IgD-negative memory B cell (primary cell): Measurements from ENCODE around the gene COX7B. TPM values are rescaled to one million over a fixed set of nuclear protein-coding genes. Genes with fewer than 3 reads are reported as not detected.
"Not testable (repeated sequence)": the region's sequence is repeated elsewhere in the genome, so short reads cannot be mapped to it uniquely, and the experiment has no call there.

Experiments used
- H3K27ac Mint-ChIP-seq, 3 donors: one replicate each; pipeline ENCODE4 v1.8.0; 2020 to 2022; ENCODE audit warnings: mild to moderate bottlenecking in 3 of 3, mixed read lengths in 3 of 3, moderate library complexity in 1 of 3
- H3K27me3 Mint-ChIP-seq: one replicate; pipeline ENCODE4 v1.8.0; 2021; ENCODE audit warnings: mixed read lengths
- H3K36me3 Mint-ChIP-seq: one replicate; pipeline ENCODE4 v1.8.0; 2020; ENCODE audit warnings: mild to moderate bottlenecking, mixed read lengths
- H3K4me1 Mint-ChIP-seq, 3 donors: one replicate each; pipeline ENCODE4 v1.8.0; 2020 to 2022; ENCODE audit warnings: mixed read lengths in 3 of 3, mild to moderate bottlenecking in 1 of 3
- H3K4me3 Mint-ChIP-seq, 4 donors: one replicate each; pipeline ENCODE4 v1.8.0; 2020 to 2022; ENCODE audit warnings: mild to moderate bottlenecking in 4 of 4, mixed read lengths in 4 of 4, moderate library complexity in 3 of 4
- H3K9me3 Mint-ChIP-seq, 3 donors: one replicate each; pipeline ENCODE4 v1.8.0; 2020 to 2021; ENCODE audit warnings: mixed read lengths in 3 of 3, mild to moderate bottlenecking in 1 of 3
- polyA plus RNA-seq: library from polyadenylated mRNA; unstranded; fragments of 300-500 nt; fragmentation: Illumina TruSeq; gene quantifications from one replicate; pipeline ENCODE4 v1.2.3, GENCODE V29; 2021

Gene COX7B
- polyA plus RNA-seq, 1 donor from 2014 or later: 326 TPM

- peaks cover 0 to 2% (median 0%) of the 10 kb centered on the region in 3 donors for H3K9me3 Mint-ChIP-seq
- H3K4me3 Mint-ChIP-seq: no peak overlapping the region
- peaks cover 4 to 7% (median 4%) of the 10 kb centered on the region in 3 donors for H3K4me1 Mint-ChIP-seq
- H3K27me3 Mint-ChIP-seq: no peaks in the 10 kb centered on the region
- H3K27ac Mint-ChIP-seq: no peak overlapping the region
- H3K36me3 Mint-ChIP-seq: peaks cover 1% of the 10 kb centered on the region
These were observed 25.1 kb downstream of the COX7B start for GRCh38 chrX:77924320-77924859.

DNA sequence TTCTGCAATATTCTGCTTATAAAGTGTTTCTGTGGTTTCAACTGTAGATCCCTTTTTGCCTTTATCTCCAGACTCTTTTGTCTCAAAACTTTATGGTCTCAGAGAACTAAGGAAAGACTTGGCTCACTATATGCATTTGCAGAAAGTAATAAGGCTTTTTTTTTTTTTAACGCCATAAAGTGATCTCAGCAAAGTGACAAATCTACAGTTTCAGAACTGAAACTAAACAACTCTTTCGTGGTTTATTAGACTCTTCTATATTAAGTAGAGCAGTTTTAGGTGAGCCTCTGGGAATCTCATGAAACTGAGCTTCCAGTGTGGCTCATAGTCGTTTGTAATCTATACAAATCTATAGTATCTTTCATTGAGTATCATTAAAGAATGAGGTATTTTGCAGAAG, 26.5 kb downstream of the COX7B start:
- Mint-ChIP-seq H3K27ac (no peak overlapping the region), H3K36me3 (peaks cover 1% of the 10 kb centered on the region), H3K27me3 (no peaks in the 10 kb centered on the region), H3K4me3 (no peak overlapping the region), H3K9me3 (no peaks in the 10 kb centered on the region), H3K4me1 (peaks cover 3 to 4% (median 4%) of the 10 kb centered on the region in 3 donors)

DNA sequence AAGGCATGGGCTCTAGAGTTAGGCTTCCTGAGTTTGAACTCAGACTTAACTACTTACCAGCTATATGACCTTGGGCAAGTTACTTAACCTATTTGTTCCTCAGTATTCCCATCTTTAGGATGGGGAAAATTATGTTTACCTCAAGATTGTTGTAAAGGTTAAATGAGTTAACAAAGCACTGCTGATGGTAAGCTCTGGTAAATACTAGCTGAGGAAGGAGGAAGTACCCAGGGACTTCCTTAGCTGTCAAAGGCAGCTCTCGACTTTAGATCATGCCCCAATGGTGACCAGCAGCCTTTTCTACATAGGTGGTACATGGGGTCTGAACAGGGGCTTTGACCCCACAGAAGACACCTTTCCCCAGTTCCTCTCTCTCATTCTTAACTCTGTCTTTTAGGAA, 31.3 kb downstream of the COX7B start:
- no peaks in the 10 kb centered on the region for H3K27me3 Mint-ChIP-seq
- peaks cover 1% of the 10 kb centered on the region for H3K36me3 Mint-ChIP-seq
- H3K27ac Mint-ChIP-seq: no peak overlapping the region
- H3K9me3 Mint-ChIP-seq: no peaks in the 10 kb centered on the region
- peaks cover 0 to 4% (median 0%) of the 10 kb centered on the region in 3 donors for H3K4me1 Mint-ChIP-seq
- H3K4me3 Mint-ChIP-seq: no peak overlapping the region

DNA sequence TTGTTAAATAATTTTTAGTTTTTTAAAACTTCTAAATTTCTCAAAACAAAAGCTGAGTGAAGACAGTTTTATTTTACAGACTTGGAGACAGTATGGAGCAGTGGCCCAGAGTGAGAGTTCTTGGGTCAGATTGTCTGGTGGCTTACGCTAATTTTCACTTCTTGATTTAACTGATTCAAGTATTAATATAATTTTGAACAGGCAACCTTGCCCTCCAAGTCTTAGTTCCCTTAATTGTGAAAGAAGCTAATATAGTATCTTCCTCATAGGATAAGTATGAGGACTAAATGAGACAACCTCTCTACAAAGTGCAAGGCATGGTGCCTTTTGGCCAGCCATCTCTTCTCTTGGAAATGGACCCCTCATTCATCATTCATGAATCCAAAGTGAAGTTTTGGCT, 36.6 kb downstream of the COX7B start:
- Mint-ChIP-seq H3K27me3 (no peaks in the 10 kb centered on the region), H3K4me1 (no peaks in the 10 kb centered on the region), H3K36me3 (no peaks in the 10 kb centered on the region), H3K27ac (no peak overlapping the region), H3K9me3 (no peaks in the 10 kb centered on the region), H3K4me3 (no peak overlapping the region)

- Mint-ChIP-seq H3K27me3 (no peaks in the 10 kb centered on the region), H3K9me3 (no peaks in the 10 kb centered on the region), H3K4me3 (no peak overlapping the region), H3K4me1 (no peaks in the 10 kb centered on the region), H3K36me3 (no peaks in the 10 kb centered on the region), H3K27ac (no peak overlapping the region)
These were observed 37.0 kb downstream of the COX7B start for GRCh38 chrX:77936299-77936698.

DNA sequence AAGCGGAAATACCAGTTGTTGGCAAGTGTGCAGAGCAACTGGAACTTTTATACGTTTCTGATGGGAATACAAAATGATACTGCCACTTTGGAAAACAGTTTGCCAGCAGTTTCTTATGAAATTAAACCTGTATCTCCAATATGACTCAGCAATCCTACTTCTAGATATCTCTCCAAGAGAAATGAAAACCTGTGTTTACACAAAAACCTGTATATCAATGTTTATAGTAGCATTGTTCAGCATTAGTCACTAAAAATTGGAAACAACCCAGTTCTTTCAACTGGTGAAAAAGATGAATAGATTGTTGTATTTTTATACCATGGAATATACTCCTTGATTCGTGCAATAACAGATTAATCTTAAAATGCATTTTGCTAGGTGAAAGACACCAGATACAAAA, 38.0 kb downstream of the COX7B start:
- Mint-ChIP-seq H3K9me3 (no peaks in the 10 kb centered on the region), H3K36me3 (no peaks in the 10 kb centered on the region), H3K27ac (no peak overlapping the region), H3K27me3 (no peaks in the 10 kb centered on the region), H3K4me1 (peaks cover 0 to 3% (median 1%) of the 10 kb centered on the region in 3 donors), H3K4me3 (no peak overlapping the region)

DNA sequence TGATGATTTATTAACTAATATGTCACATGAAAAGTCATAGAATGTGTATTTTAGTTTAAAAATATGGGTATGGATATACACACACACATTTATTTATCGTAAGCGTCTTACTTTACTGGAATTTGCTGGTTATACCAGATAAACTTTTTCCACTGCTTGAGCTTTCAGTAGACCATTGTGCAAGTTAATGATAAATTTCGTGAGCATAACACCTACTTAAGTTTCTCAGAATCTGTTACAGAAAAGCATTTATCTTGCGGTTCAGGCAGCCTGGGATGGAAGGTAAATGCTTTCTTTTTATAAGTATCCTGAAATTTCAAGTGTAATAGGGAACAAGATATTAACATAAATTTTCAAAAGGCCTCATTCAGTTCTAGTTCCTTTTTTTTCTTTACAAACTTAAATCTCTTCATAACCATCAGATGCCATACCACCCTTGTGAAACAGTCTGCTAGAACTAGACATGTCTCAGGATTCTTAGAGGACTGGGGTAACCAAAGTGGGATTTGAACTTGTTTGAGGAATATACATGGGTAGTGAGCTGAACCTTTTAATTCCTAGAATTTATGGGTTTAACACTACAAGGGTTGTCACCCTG, 38.9 kb downstream of the COX7B start:
- Mint-ChIP-seq H3K4me3 (no peak overlapping the region), H3K9me3 (no peaks in the 10 kb centered on the region), H3K27ac (no peak overlapping the region), H3K4me1 (peaks cover 3 to 5% (median 4%) of the 10 kb centered on the region in 3 donors), H3K27me3 (no peaks in the 10 kb centered on the region), H3K36me3 (no peaks in the 10 kb centered on the region)

DNA sequence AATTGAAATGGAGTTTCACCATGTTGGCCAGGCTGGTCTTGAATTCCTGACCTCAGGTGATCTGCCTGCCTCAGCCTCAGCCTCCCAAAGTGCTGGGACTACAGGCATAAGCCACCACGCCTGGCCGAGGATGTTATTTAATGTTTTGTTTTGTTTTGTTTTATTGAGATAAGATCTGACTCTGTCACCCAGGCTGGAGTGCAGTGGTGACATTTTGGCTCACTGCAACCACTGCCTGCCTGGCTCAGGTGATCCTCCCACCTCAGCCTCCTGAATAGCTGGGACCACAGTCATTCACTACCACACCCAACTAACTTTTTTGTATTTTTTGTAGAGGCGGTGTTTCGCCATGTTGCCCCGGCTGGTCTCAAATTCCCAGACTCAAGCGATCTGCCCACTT, 45.8 kb downstream of the COX7B start:
- H3K9me3 Mint-ChIP-seq, H3K36me3 Mint-ChIP-seq, H3K4me1 Mint-ChIP-seq, H3K27me3 Mint-ChIP-seq, H3K4me3 Mint-ChIP-seq, H3K27ac Mint-ChIP-seq: not testable (repeated sequence)

DNA sequence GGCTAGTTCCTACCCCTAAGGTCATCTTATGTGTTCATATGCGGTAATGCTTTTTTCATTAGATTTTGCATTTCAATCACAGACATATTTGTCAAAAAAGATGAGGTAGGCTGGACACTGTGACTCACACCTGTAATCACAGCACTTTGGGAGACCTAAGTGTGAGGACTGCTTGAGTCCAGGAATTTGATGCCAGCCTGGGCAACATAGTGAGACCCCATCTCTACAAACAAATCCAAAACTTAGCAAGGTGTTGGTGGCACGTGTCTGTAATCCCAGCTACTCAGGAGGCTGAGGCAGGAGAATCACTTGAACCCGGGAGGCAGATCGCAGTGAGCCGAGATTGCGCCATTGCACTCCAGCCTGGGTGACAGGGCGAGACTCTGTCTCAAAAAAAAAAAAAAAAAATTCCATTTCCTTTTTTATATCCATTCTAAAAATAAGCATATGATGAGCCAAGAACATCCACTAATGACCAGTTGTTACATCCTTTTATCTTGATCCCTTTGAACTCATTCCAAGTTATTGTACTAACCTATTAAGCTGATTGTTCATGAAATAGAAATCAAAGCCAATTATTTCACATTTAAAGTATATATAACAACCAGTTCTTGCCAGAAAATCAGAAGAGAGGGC, 46.8 kb downstream of the COX7B start:
- no peak overlapping the region for H3K27ac Mint-ChIP-seq
- no peak overlapping the region for H3K4me3 Mint-ChIP-seq
- H3K4me1 Mint-ChIP-seq: peaks cover 5 to 7% (median 6%) of the 10 kb centered on the region in 3 donors
- H3K36me3 Mint-ChIP-seq: peaks cover 2% of the 10 kb centered on the region
- no peaks in the 10 kb centered on the region for H3K9me3 Mint-ChIP-seq
- H3K27me3 Mint-ChIP-seq: no peaks in the 10 kb centered on the region

DNA sequence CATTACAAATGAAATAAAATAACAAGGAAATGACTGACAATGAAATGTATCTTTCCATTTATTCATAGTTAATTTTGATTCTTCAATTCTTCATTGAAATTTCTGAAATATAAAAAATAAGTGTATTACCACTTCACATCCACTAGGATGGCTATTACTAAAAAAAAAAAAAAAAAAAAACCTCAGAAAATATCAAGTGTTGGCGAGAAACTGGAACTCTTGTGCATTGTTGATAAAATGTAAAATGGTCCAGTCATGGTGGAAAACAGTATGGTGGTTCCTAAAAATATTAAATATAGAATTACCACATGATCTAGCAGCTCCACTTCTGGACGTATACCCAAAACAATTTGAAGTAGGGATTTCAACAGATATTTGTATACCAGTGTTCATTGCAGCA, 47.3 kb downstream of the COX7B start:
- H3K4me1 Mint-ChIP-seq: peaks cover 6 to 7% (median 7%) of the 10 kb centered on the region in 3 donors
- H3K36me3 Mint-ChIP-seq: peaks cover 2% of the 10 kb centered on the region
- no peaks in the 10 kb centered on the region for H3K9me3 Mint-ChIP-seq
- no peak overlapping the region for H3K27ac Mint-ChIP-seq
- no peak overlapping the region for H3K4me3 Mint-ChIP-seq
- no peaks in the 10 kb centered on the region for H3K27me3 Mint-ChIP-seq

DNA sequence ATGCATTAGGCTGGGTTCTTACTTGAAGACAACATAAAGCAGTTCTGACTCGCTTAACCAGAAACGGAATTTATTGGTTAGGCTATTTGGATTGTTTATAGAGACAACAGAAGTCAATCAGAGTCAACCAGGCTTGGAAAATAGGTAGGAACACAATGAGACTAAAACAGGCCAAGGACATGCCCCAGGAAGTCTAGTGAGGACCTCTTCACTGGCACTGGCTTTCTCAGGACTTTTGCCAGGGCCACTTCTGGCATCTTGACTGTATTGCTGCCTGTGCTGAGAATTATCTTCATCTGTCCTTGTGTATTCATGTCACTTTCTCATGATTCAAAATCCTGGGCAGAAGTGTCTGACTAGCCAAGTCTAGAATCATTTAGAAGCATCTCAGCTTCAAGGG, 50.6 kb downstream of the COX7B start:
- no peaks in the 10 kb centered on the region for H3K27me3 Mint-ChIP-seq
- H3K9me3 Mint-ChIP-seq: no peaks in the 10 kb centered on the region

DNA sequence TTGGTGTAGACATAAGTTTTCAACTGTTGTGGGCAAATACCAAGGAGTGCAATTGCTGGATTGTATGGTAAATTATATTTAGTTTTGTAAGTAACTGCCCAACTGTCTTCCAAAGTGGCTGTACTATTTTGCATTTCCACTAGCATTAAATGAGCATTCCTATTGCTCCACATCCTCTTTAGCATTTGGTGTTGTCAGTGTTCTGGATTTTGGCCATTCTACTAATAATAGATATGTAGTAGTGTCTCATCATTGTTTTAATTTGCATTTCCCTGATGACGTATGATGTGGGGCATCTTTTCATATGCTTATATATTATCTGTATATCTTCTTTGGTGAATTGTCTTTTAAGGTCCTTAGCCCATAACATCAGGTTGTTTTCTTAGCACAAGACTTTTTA, 52.9 kb downstream of the COX7B start:
- Mint-ChIP-seq H3K9me3 (peaks cover 0 to 2% (median 0%) of the 10 kb centered on the region in 3 donors), H3K4me3 (no peak overlapping the region)

More for the DNA sequence above, 50.6 kb downstream of the COX7B start:
- H3K4me1 Mint-ChIP-seq: peaks cover 0 to 5% (median 4%) of the 10 kb centered on the region in 3 donors
- H3K27ac Mint-ChIP-seq: no peak overlapping the region
- peaks cover 2% of the 10 kb centered on the region for H3K36me3 Mint-ChIP-seq
- no peak overlapping the region for H3K4me3 Mint-ChIP-seq

DNA sequence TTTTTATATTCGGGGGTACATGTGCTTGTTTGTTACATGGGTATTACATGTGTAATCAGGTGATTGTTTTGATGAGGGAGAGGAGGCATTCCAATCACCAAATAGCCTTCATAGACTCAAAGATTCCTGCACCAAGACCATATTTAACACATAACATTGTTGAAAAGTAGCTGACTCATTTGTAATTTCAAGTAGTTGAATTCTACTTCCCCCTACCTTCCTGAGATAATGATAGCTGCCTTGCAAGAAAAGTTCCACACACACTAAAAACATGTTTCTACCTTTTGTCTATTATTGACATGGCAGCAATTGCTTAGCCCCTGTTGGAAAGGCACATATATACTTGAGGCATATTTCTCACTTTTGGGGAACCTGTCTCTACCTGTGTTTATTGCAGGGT, 54.0 kb downstream of the COX7B start:
- peaks cover 0 to 2% (median 0%) of the 10 kb centered on the region in 3 donors for H3K9me3 Mint-ChIP-seq

More for the DNA sequence above, 52.9 kb downstream of the COX7B start:
- H3K36me3 Mint-ChIP-seq: no peaks in the 10 kb centered on the region
- no peaks in the 10 kb centered on the region for H3K27me3 Mint-ChIP-seq
- H3K27ac Mint-ChIP-seq: no peak overlapping the region
- H3K4me1 Mint-ChIP-seq: peaks cover 2 to 5% (median 5%) of the 10 kb centered on the region in 3 donors

DNA sequence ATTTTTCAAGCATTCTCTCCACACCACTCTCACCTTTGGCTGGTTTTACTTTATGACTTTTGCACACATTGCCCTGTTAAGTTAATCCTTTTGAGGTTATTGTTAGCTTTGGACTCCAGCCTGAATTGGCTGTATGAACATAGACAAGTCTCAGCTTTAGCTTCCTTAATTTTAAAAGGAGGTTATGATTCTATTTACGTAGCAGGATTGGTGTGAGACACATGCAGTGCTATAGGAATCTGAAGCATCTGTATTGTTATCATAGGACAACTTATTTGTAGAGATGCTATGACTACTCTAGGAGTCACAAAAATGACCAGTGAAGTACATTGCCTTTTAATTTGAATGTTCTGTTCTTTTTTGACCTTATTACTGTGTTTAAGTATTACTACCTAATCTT, 54.4 kb downstream of the COX7B start:
- Mint-ChIP-seq H3K27me3 (no peaks in the 10 kb centered on the region), H3K36me3 (no peaks in the 10 kb centered on the region), H3K4me1 (peaks cover 3 to 5% (median 5%) of the 10 kb centered on the region in 3 donors), H3K4me3 (no peak overlapping the region), H3K27ac (no peak overlapping the region), H3K9me3 (peaks cover 0 to 2% (median 0%) of the 10 kb centered on the region in 3 donors)

More for the DNA sequence above, 54.0 kb downstream of the COX7B start:
- no peak overlapping the region for H3K27ac Mint-ChIP-seq
- H3K4me1 Mint-ChIP-seq: peaks cover 3 to 5% (median 5%) of the 10 kb centered on the region in 3 donors
- no peak overlapping the region for H3K4me3 Mint-ChIP-seq
- H3K27me3 Mint-ChIP-seq: no peaks in the 10 kb centered on the region
- H3K36me3 Mint-ChIP-seq: no peaks in the 10 kb centered on the region
